NCI-H82 treated with DMSO at 0.1 percent for 48 hours (cell line): ENCODE data around the gene MBP.

ENCODE experiments used
- DNase-seq: peaks from one replicate; lab custom pipeline; 2025; ENCODE audit not compliant: unreplicated experiment; lab: John Stamatoyannopoulos, UW

The MBP gene

DNA sequence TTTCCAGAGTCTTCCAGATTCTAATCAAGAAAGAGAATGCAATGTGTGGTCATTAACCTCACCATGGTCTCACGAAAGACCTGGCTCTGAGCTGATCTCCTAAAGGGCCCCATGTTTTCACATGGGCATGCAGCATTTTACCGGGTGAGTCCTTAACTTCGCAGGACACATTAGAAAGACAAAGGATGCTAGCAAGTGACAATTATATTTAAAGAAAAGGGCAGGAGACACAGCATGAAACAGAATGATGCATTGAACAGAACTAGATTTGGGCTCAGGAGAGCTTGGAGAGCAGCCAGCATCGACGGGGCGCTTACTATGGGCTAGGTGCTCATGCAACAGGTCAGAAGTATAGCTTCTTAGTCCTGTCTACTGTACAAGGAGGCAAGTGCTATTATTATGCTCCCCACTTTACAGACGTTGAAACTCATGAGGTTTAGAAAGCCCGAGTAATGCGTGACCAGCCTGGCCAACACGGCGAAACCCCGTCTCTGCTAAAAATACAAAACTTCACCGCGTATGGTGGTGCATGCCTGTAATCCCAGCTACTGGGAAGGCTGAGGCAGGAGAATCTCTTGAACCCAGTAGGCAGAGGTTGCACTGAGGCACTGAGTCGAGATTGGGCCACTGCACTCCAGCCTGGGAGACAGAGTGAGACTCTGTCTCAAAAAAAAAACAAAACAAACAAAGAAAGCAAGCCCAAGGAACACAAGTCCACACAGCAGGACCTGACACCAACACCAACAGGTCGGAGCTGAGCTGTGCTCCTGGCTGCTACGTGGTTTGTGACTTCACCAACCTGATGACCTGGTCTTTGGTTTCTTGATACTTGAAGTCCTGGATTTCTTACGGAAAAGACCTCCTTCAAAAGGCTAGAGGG lies 16.1 kb downstream of the MBP start:
- no peak for DNase-seq

DNA sequence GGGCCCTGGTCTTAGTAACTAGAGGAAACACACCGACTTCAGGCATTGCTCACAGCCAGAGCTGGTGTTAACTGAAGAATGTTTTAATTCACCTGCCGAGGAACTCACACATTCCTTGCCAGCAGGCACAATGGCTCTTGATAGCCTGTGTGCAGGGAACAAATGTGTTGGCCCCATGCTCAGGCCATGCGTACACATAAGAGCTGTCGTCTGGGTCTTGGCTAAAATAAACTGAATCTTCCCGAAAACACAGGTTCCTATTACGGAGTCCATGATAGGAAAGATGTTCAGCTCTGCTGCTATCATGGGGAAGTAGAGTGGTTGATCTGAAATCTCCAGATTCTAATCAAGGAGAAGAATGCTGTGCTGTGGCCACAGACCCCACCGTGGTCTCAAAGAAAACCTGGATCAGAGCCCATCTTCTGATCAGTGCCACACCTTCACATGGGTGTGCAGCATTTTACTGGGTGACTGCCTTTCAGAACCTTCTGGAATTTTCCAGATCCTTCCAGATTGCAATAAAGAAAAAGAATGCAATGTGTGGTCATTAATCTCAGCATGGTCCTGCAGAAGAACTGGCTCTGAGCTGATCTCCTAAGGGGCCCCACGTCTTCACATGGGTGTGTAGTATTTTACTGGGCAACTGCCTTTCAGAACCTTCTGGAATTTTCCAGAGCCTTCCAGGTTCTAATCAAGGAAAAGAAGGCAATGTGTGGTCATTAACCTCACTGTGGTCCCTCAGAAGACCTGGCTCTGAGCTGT lies 17.2 kb downstream of the MBP start:
- no peak for DNase-seq

GRCh38 chr18:77114415-77115191 lies 18.0 kb downstream of the MBP start:
- DNase-seq: no peak

DNA sequence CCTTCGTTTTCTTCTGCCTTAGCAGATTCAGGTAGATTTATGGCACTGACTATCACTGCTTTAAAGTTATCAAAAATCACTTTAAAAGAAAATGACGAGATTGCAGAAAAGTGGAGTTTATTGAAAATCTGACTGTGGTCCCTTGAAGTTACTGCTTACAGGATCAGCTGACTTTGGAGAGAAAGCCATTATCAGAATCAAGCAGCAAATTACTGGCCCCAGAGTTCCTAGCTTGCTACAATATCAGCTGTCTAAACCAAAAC lies 18.5 kb downstream of the MBP start:
- no peak for DNase-seq

- no peak for DNase-seq
These were observed 19.0 kb downstream of the MBP start for GRCh38 chr18:77113361-77114151.

DNA sequence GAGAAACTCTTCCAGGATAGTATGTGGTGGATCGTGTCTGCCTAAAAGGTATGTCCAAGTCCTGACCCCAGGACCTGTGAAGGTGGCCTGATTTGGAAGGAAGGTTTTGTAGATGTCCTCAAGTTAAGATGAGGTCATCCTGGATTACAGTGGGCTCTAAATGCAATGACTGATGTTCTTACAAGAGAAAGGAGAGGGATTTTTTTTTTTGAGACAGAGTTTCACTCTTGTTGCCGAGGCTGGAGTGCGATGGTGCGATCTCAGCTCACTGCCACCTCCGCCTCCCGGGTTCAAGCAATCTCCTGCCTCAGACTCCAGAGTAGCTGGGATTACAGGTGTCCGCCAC lies 19.9 kb downstream of the MBP start:
- DNase-seq: no peak

- DNase-seq: no peak
These were observed 20.4 kb downstream of the MBP start for GRCh38 chr18:77111951-77112746.

GRCh38 chr18:77111449-77111848 lies 21.1 kb downstream of the MBP start:
- no peak for DNase-seq

- DNase-seq: no peak
These were observed 21.6 kb downstream of the MBP start for GRCh38 chr18:77110936-77111335.

DNA sequence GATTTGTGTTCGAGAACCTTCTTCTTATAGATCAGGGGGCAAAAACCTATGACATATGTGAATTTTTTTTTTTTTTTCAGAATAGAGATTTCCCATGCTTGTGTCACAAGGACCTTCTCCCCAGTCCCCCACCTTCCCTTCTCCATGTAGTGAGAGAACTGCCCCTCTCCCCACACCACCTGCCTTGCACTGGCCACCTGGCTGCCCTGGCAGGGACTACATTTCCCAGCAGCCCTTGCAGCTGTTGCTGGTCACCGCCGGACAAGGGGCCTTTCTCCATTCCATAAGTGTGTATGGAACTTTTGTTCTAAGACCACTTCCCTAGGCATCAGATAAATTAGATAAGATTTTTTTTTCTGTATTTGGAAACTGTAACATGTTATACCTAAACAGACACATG lies 22.2 kb downstream of the MBP start:
- DNase-seq: no peak

DNA sequence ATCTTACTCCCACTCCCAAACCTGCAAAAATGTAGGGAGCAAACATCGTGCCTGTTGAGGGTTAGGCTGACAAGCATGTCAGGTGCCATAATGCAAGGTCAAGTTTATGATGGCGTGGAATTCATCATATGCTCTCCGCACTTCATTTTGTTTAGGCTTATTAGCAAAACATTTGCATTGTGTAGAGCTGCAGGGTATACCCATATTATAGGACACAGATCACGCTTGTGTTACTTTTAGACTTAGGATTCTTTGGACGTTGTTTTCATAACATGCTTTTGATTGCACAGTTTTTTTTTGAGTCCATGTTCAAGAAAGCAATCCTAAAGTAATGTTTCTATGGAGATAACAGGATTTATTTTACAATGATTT lies 22.9 kb downstream of the MBP start:
- DNase-seq: no peak

DNA sequence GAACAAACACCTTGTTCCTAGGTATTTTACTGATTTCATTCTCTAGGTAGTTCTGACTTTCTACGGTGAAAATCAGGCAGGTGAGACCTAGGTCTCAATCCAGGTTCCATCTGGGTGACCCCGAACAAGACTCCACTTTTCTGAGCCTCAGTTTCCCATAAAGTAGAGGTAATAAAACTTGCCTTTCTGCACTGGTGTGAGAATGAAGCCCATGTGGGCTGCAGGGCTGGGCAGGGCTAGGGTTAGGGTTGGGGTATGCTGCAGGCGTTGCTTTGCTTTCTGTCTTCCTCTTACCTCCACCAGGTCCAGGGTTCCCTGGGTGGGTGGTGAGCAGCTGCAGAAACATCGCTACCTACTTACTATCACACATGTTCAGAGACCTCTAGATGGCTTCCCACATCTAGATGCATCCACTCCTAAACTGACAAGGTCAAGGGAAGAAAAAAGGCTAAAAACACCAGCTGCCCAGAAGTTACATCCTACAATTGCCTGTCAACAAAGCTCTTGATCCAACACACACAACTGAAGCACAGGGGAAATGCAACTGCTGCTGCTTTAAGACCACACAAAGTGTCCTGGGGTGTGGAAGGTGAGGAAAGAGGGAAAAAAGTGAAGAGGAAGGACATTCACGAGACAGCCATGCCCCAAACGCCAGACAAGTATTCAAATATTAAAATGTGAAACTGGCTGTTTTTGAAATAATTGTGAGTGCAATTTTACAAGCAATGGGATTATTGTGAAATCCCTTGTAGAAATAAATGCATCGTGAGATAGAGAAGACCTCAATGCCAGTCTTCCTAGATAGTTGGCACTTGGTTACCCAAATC lies 23.5 kb downstream of the MBP start:
- DNase-seq: no peak

- no peak for DNase-seq
These were observed 24.4 kb downstream of the MBP start for GRCh38 chr18:77108001-77108692.

GRCh38 chr18:77107292-77107691 lies 25.3 kb downstream of the MBP start:
- no peak for DNase-seq

DNA sequence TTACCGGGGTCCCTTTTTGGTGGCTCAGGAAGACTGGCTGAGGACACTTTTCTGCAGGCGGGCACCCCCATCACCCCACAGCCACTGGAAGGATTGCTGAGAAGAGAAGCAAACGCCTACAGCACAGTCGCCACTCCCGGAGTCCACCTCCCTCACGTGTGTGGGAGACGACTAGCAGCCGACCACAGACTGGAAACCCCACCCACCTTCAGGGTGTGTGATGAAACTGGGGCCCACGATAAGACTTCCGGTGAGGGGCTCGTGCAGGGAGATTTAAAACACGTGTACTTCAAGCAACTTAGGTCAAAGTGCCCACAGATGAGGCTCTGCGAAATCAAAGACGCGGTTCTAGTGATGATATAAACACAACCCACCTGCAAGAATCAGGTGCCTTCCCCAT lies 26.3 kb downstream of the MBP start:
- no peak for DNase-seq

DNA sequence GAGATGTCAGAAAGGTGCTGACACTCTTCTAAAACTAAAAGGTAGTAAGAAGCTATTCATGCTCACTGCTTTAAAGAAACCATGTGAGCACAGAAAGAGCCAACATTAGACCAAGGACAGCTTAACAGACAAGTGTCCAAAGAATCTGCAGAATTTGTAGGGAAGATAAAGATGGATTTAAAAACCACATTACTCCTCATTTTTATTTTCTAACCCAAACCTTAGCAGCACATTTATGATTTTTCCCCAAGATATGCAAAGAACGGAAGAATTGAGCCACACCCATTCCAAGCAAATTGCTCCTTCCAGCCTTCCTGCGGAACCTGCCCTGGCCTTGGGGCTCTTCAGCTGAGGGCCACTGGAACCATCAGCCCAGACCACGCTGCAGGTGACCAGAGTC lies 26.9 kb downstream of the MBP start:
- no peak for DNase-seq

GRCh38 chr18:77105028-77105427 lies 27.6 kb downstream of the MBP start:
- DNase-seq: no peak

DNA sequence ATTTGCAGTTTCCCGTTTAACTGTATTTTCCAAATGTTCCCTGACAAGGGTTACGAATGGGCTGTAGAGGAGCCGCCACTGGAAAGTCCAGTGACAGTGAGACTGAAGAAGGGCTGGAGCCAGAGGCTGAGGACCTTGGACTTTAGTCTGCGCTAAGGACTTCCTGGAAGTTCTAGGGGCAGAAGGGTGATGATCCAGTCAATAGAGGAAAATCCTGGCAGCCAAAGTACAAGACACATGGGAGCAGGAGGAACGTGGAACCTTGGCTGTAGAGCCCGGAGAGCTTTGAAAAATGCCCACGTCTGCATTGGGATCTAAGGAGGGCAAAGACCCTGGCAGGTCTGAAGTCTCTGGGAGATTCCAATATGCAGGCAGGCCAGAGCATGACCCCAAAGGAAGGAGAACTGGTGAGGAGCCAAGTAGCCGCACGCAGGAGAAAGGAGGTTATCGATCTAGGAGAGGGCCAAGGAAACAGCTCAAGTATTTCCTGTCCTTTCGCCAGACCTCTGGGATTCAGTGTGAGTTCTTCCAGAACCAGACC lies 28.5 kb downstream of the MBP start:
- no peak for DNase-seq
